Pancreas (tissue), 10 donors: ENCODE measurements around the gene RCSD1. TPM values are rescaled to one million over a fixed set of nuclear protein-coding genes. Genes with fewer than 3 reads are reported as not detected.

Source experiments
- ATAC-seq, 4 donors: fragments of 200-7000 bp; cut with Tn5 transposase; one replicate each; pipeline versions ENCODE4 v1.8.0 to v1.9.1; 2020; ENCODE audit warnings: mild to moderate bottlenecking in 4 of 4, moderate library complexity in 4 of 4
- DNase-seq, 6 donors: peaks; one replicate each; pipeline ENCODE4 v3.0.0-alpha.2; 2020
- FAIRE-seq: peaks from 2 replicates; lab custom pipeline; 2012; peaks lifted over from hg19 to GRCh38; lab: Jason Lieb, UNC
- H3K27ac ChIP-seq, 4 donors: fragments of 200-600 bp; sonication (generic); 1 replicate in 3 of 4; 2 replicates in 1 of 4; pipeline versions ENCODE4 v1.5.0 to v1.8.0; 2020
- H3K27me3 ChIP-seq, 4 donors: fragments of 200-600 bp; one replicate each; pipeline ENCODE4 v1.8.0; 2021
- H3K36me3 ChIP-seq, 3 donors: fragments of 200-600 bp; sonication (generic) in 1 of 3; one replicate each; pipeline versions ENCODE4 v1.5.0 to v1.8.0; 2020 to 2021
- H3K4me1 ChIP-seq, 3 donors: fragments of 200-600 bp; one replicate each; pipeline ENCODE4 v1.8.0; 2021
- H3K4me3 ChIP-seq, 4 donors: fragments of 200-600 bp; sonication (generic) in 2 of 4; one replicate each; pipeline versions ENCODE4 v1.5.0 to v1.8.0; 2020 to 2021
- H3K9me3 ChIP-seq, 4 donors: fragments of 200-600 bp; one replicate each; pipeline ENCODE4 v1.8.0; 2021
- WGBS, 2 donors: extraction: QIAGEN DNeasy Blood & Tissue Kit; methylation state at CpG; one replicate each; pipeline ENCODE4 v1.1.7; 2013; 5-methylcytosine and 5-hydroxymethylcytosine counted together
- intact Hi-C, 3 donors: fragments of 100-400 bp; cut with DNase I; formaldehyde crosslinking; loops; one replicate each; pipeline versions ENCODE4 v1.11.1 to v1.14.2; 2022
- polyA plus RNA-seq, 2 donors: library from polyadenylated mRNA; stranded (reverse); fragments of 200-250 nt; gene quantifications; one replicate each; pipeline ENCODE4 v1.2.3, GENCODE V29; 2013
- total RNA-seq, 6 donors: library from RNA; stranded (reverse); fragmentation: NEBNext Ultra II Directional in 4 of 6; extraction: Animal tissue kit (Norgen Biotek cat#: 25700) in 4 of 6; gene quantifications; one replicate each; pipeline versions ENCODE4 v1.2.1 to v1.2.4, GENCODE V29; 2021 to 2023
- TF ChIP-seq, protein P1 (sequence below), 4 donors: fragments of 200-600 bp; sonication (generic) in 3 of 4; IDR thresholded peaks; one replicate each; pipeline versions ENCODE4 v1.5.0 to v1.8.0; 2021; ENCODE audit warnings: antibody characterized with exemption in 4 of 4
- donor health status: healthy with polysubstance abuse.
- donor health status: DM: no; HTN: no; CAD: no; lungs with moderate emphysema.
- donor health status: DM: no; HTN: no; CAD: no.
- donor health status: control.
- donor health status: control.
- donor health status: Bipolar disorder and iron deficiency.
- donor health status: DM: yes; HTN: yes; CAD: no.
- donor health status: DM: no; HTN: no; CAD: no.
- donor health status: DM: no; HTN: no; CAD: no.
- donor health status: DM: yes; HTN: yes; CAD: no.

RCSD1 gene
- total and polyA plus RNA-seq, 8 donors = 0.59 to 6.7 (median 1.6) TPM

DNA sequence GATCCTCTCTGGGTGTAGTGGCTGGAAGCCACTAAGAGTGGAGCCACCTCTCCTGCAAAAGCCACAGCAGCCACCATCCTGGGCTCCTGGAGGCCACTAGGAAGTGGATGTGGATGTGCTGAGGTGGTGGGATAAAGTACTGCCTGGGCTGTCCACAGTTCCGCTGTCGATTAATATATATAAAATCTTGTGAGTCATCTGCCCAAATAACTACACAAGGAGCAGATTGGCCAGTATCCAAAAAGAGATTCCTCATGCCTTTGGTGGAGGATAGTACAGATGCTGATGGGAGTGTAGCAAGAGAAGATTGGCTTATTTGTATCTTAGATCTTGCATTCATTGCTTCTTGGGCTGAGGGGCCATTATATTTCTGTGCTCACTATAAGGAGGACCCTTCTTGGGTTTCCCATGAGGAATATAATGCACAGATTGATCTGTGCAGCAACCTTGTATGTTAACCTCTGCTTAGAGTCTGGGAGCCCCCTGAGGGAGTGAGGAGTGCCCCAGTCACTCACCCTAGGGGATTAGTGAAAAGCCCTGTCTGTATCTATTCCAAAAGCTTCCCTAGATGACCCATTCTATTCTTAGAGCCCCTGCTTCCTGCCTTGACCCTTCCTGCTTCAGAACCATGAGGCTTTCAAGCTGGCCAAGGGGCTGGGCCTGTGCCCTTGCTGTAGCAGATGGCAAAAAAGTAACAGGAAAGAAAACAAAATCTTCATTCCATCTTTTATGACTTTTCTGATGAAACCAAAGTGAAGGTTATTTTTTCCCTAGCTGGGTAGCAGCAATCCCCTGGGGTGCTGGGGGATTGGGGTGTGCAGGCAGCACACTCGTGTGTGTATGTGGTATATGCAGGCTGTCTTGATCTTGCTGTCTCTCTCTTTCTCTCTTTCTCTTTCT is 31.7 kb downstream of the RCSD1 start:
- Histone ChIP-seq H3K27me3 (no peaks in the 10 kb centered on the region), H3K27ac (no peak overlapping the region), H3K4me1 (no peaks in the 10 kb centered on the region), H3K9me3 (no peaks in the 10 kb centered on the region), H3K36me3 (no peaks in the 10 kb centered on the region), H3K4me3 (no peak overlapping the region)
- DNase-seq = no peak
- TF ChIP-seq, protein P1, sequence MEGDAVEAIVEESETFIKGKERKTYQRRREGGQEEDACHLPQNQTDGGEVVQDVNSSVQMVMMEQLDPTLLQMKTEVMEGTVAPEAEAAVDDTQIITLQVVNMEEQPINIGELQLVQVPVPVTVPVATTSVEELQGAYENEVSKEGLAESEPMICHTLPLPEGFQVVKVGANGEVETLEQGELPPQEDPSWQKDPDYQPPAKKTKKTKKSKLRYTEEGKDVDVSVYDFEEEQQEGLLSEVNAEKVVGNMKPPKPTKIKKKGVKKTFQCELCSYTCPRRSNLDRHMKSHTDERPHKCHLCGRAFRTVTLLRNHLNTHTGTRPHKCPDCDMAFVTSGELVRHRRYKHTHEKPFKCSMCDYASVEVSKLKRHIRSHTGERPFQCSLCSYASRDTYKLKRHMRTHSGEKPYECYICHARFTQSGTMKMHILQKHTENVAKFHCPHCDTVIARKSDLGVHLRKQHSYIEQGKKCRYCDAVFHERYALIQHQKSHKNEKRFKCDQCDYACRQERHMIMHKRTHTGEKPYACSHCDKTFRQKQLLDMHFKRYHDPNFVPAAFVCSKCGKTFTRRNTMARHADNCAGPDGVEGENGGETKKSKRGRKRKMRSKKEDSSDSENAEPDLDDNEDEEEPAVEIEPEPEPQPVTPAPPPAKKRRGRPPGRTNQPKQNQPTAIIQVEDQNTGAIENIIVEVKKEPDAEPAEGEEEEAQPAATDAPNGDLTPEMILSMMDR (IDR thresholded peaks at IDR 0.05) = no peak
- ATAC-seq = no peak
- FAIRE-seq = no peak
- intact Hi-C loops = no loop called here
- WGBS, 2 donors = 80 to 82% methylated on average over 3 of the region's 3 CpGs

DNA sequence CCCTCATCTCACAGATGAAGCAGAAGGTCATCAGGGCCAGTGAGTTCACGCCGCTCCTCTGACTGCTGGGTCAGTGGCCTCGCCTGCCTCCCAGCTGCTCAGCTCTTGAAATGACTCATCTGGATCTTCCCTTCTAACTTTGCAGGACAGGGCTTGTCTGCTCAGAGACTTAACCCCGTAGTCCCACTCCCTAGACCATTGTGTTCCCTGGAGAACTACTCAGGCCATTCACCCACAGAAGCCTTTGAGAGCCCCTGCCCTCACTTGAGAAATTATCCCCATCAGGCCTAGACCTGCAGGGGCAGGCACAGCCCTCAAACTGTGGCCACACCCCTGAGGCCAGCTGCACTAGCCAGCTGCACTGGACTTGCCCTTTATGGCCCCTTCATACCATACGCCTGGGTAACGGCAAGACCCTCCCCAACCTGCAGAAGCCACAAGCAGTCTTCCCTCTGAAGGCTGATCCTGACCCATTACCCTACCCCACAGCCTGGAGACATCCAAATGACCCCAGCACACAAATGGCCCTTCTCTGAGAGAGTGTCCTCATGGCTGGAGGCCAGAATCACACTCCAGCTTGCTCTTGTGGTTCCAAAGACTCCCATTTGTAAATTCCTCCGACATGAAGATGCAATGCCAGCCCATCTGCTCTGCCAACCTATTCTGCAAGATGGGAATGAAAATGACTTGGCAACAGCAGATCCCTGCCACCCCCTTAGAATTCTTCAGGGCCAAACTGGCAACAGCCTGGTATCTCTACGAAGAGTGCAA is 33.2 kb downstream of the RCSD1 start:
- TF ChIP-seq, protein P1 (IDR thresholded peaks at IDR 0.05) = no peak
- FAIRE-seq (no peak), DNase-seq (no peak), ATAC-seq (peak in 2 of 4 donors; percentile 51 to 57)
- Histone ChIP-seq H3K9me3 (no peaks in the 10 kb centered on the region), H3K4me3 (no peak overlapping the region), H3K27me3 (no peaks in the 10 kb centered on the region), H3K27ac (no peak overlapping the region), H3K4me1 (no peaks in the 10 kb centered on the region), H3K36me3 (no peaks in the 10 kb centered on the region)
- WGBS, 2 donors = 77 to 82% methylated on average over 8 of the region's 8 CpGs
- intact Hi-C loops = no loop called here

DNA sequence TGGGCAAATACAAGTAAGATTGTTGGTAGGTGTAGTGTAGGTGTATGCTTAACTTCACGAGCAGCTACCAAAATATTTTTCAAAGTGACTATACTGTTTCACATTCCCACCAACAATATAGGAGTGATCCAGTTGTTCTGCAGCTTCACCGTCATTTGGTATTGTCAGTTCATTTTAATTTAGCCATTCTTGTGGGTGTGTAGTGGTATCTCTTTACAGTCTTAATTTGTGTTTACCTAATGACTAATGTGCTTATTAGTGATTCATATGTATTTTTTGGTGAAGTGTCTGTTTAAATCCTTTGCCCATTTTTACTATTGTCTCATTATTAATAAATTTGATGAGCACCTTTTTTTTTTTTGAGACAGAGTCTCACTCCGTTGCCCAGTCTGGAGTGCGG is 35.4 kb downstream of the RCSD1 start:
- ATAC-seq = no peak
- H3K27ac ChIP-seq = no peak overlapping the region
- no peaks in the 10 kb centered on the region for H3K9me3 ChIP-seq
- H3K4me3 ChIP-seq = no peak overlapping the region
- FAIRE-seq = no peak
- H3K36me3 ChIP-seq = no peaks in the 10 kb centered on the region
- no peaks in the 10 kb centered on the region for H3K27me3 ChIP-seq
- TF ChIP-seq, protein P1 (IDR thresholded peaks at IDR 0.05) = no peak
- no peaks in the 10 kb centered on the region for H3K4me1 ChIP-seq
- 91 to 96% methylated on average over 4 of the region's 4 CpGs for WGBS, 2 donors
- intact Hi-C loops = no loop called here
- no peak for DNase-seq

DNA sequence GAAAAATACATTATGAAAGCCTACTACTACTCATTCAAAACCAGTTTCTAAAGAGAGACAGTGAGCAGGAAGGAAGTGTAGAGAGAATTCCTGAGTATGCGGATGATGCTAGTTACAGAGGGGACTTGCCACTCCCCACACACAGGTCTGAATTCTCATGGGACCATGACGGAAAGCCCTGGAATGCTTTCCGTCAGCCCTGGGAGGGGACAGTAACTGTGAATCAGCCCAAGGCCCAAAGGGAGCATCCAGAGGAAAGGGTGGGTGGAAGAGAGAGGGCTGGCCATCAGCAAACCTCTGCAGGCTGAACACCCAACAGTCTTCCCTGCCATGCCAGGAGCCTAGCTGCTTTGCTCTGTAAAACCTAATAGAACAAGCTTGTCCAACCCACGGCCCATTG is 36.4 kb downstream of the RCSD1 start:
- Histone ChIP-seq H3K36me3 (no peaks in the 10 kb centered on the region), H3K9me3 (no peaks in the 10 kb centered on the region), H3K4me1 (no peaks in the 10 kb centered on the region), H3K27me3 (no peaks in the 10 kb centered on the region), H3K27ac (no peak overlapping the region), H3K4me3 (no peak overlapping the region)
- TF ChIP-seq, protein P1 (IDR thresholded peaks at IDR 0.05) = no peak
- FAIRE-seq (no peak), DNase-seq (no peak), ATAC-seq (no peak)
- 87 to 88% methylated on average over 4 of the region's 4 CpGs for WGBS, 2 donors
- intact Hi-C loops = no loop called here
